Midbrain (tissue), 1 donor: ENCODE data around the gene ATRIP.
A peak's percentile ranks its signal among the peaks of the same experiment; 100 is the strongest.
"Not testable (repeated sequence)": the region's sequence is repeated elsewhere in the genome, so short reads cannot be mapped to it uniquely, and the experiment has no call there.

Experiments used
- DNase-seq: peaks from one replicate; lab custom pipeline; 2025; lab: John Stamatoyannopoulos, UW

ATRIP gene

DNA sequence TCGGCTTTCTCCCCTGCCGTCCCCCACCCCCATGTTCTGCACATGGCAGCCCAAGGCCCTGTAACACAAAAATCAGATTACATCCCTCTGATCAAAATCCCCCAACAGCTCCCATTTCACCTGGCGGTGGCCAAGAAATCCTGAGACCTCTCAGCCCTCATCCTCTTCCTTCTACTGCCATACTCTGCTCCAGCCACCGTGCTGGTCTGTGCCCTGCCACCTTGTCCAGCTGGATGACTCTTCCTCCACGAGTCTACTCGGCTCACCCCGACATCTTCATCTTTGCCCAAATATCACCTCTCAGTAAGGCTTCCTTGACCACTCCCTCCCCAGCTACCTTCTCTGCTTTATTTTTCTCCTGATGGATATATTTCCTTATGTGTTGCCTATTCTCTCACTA is 9.7 kb upstream of the ATRIP start:
- DNase-seq: no peak

DNA sequence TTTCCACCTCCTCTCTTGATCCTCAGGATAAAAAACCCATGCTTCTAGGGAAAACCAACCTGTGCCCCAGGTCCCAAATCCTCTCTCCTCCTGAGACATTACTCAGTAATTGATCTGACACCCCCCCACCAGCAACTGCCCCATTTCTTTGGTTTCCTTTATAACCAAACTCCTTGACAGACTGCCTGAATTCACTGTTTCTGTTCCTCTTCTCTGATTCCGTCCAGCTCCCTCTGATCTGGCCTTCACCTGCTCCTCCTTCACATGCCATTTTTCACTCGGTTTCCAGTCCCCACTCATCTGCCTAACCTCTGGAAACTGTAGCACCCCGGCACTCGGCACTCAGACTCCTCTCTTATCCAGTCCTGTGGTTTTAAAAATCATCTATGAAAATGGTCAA is 8.7 kb upstream of the ATRIP start:
- DNase-seq: no peak

DNA sequence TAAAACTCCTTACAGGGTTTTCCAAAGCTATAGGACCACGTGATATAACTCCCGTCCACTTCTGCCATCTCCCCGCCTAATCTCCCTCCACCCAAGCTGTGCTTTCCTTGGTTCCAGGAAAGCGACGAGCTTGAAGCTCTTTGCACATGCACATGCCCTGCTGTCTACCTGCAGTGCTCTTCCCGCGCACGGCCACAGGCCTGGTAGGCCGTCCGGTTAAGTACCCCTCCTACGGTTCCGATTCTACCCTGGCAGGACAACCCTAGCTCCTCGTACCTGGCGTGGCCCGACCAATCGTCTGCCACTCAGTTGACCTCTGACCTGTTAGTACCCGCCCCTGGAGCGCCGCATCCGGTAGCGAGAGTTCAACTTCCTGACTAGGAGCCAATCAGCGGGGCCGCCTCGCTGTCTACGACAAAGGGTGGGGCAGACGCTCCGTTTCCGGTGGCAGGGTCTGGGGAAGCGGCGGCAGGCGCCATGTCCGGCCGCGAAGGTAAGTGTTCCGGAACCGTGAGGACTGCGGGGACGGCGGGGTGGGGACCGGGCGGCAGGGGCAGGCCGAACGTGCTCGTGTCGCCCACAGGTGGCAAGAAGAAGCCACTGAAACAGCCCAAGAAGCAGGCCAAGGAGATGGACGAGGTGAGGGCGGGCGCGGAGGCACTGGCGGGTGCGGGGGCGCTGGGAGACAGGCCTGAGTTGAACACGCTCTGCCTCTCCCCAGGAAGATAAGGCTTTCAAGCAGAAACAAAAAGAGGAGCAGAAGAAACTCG is 6.5 kb upstream of the ATRIP start, which contains the start of the genes CCDC51 and TMA7:
TSS of gene CCDC51 (minus strand) at position 300 of the 770 bp plus-strand sequence. CDS start 4,991 bp downstream, outside the sequence.
TSS of gene TMA7 (plus strand) at position 438 of the 770 bp plus-strand sequence. CDS start at position 478, 40 bp downstream.
- DNase-seq: peak; percentile 97

DNA sequence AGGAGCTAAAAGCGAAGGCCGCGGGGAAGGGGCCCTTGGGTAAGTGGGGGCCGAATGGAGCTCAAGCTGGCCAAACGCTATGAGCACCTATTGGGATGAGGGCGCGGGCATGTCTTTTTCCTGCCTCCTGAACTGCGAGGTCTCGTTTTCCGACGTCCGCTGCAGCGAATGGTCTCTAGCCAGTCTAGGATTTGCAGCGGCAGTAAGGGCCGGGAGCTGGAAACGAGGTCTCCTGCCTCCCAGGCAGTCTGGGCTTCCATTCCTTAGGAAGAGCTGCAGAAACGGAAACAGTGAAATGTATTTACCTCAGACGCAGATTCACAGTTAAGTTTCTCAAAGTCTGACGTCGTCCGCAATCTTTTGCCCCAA is 6.0 kb upstream of the ATRIP start:
- DNase-seq: no peak

DNA sequence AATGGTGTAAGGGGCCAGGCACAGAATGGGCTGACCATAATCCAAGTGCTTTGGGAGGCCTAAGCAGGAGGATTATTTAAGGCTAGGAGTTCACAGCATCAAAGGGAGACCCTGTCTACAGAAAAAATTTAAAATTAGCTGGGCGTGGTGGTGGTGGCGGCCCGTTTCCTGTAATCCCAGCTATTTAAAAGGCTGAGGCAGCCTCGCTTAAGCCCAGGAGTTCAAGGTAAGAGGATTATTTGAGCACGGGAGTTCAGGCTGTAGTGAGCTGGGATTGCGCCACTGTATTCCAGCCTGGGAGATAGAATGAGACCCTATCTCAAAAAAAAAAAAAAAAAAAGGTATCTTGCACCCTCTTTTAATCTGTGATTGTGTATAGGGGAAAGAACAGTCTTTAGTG is 4.6 kb upstream of the ATRIP start:
- DNase-seq: no peak

DNA sequence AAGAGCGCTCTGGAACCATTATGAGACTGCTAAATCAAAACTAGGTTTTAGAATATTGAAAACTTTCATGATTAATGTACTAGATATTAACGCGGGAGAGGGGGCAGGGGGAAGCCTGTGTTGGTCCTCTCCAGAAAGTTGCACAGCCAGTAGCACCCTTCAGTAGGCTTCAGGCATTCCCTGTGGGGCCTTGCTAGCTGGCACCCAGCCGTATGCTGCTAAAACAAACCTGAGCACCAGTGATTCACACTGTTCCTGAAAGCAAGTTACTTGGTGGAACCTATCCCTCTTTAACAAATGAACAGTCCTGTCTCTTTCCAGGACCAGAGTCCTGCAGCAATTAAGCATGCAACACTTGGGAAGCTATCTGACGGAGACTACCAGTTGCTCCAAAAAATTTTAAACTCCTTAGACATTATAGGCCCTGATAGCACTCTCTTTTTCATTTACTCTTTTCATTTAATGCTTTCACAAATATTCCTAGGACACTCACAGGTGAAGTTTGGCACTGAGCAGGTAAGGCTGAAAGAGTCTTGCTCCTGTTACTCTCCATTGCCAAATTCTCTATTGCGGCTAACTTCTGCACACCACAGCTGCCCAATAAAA is 1.2 kb upstream of the ATRIP start:
- DNase-seq: no peak

DNA sequence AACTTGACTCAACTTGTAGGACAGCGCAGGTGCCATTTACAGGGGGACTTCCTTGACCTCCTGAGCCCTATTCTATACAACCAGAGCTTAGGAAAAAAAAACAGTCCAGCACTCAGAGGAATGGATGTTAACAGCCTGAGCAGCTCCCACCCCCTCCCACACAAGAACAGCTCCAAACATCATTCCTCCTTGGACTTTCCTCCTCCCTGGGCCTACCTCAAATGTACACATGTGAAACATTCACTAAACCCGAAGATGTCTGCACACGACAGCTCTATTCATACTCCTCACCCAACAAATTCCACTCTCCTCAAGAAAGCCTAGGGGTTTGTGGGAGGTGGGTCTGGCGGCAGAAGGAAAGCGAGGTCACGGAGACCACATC is 503 bp upstream of the ATRIP start:
- DNase-seq: no peak

DNA sequence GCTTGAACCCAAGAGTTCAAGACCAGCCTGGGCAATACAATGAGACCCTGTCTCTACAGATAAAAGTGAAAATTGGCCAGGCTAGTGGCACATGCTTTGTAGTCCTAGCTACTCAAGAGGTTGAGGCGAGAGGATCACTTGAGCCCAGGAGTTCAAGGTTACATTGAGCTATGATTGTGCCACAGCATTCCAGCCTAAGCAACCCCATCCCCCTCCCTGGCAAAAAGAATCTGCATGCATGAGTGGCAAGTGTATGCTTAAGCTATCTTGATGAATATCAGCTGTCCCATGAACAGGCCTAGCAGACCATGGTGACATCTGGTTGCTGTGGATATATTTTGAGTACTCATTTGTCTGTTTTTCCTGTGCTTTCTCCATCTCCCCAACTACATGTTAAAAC is 4.7 kb downstream of the ATRIP start:
- no peak for DNase-seq

DNA sequence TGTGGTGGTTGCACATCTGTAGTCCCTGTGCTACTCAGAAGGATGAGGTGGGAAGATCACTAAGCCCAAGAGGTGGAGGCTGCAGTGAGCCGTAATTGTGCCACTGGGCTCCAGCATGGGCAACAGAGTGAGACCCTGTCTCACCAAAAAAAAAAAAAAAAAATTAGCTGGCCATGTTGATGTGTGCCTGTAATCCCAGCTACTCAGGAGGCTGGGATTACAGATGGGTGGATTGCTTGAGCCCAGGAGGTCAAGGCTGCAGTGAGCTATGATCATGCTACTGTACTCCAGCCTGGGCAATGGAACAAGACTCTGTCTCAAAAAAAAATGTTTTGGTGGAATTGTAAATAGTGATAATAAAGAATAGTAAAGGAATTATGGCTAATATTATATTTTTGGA is 9.9 kb downstream of the ATRIP start:
- no peak for DNase-seq

DNA sequence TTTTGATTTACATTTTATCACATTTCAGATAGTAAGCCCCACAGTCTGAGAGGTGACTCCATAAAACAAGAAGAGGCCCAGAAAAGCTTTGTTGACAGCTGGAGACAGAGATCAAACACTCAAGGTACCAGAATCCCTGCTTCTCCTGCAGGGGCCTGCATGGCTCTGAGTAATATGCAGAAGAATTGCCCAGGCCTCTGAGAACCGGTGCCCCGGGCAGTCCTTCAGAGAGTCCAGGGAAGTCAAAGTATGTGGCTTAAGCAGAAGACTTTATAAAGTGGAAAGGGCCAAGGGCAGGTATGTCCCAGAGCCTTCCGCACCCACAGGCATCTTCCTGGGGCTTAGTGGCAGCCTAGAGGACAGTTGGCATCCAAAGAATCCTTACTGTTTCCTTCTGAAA is 12.8 kb downstream of the ATRIP start:
- DNase-seq: no peak

DNA sequence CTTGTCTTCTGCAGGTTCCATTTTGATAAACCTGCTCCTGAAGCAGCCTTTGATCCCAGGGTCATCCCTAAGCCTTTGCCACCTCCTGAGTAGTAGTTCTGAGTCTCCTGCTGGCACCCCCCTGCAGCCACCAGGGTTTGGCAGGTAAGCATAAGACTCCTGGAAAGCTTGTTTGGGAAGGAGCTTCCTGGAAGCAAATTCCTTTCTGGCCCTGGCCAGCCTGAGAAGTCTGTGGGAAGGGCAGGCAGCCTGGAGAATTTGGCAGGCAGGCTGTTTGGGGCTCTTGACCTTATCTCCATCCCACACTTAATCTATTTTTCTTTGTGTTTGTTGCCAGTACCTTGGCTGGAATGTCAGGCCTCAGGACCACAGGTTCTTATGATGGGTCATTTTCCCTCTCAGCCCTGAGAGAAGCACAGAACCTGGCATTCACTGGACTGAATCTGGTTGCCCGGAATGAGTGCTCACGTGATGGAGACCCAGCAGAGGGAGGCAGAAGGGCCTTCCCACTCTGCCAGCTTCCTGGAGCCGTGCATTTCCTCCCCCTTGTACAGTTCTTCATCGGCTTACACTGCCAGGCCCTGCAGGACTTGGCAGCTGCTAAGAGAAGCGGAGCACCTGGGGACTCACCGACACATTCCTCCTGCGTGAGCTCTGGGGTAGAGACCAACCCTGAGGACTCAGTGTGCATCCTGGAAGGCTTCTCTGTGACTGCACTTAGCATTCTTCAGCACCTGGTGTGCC is 13.4 kb downstream of the ATRIP start:
- no peak for DNase-seq

DNA sequence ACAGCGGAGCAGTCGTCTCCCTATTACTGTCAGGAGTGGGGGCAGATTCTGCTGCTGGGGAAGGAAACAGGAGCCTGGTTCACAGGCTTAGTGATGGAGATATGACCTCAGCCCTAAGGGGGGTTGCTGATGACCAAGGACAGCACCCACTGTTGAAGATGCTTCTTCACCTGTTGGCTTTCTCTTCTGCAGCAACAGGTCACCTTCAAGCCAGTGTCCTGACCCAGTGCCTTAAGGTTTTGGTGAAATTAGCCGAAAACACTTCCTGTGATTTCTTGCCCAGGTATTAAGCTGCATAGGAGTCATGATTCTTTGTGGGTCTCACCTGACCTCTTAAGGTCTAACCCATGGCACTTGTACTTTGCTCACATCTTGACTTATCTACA is 14.0 kb downstream of the ATRIP start:
- no peak for DNase-seq

DNA sequence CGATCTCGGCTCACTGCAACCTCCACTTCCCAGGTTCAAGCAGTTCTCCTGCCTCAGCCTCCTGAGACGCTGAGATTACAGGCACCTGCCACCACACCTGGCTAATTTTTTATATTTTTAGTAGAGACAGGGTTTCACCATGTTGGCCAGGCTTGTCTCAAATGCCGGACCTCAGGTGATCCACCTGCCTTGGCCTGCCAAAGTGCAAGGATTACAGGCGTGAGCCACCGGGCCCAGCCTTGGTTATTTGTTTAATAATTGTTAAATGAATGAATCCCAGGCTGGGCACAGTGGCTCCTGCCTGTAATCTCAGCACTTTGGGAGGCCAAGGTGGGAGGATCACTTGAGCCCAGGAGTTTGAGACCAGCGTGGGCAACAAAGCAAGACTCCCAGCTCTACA is 15.2 kb downstream of the ATRIP start:
- DNase-seq: not testable (repeated sequence)

DNA sequence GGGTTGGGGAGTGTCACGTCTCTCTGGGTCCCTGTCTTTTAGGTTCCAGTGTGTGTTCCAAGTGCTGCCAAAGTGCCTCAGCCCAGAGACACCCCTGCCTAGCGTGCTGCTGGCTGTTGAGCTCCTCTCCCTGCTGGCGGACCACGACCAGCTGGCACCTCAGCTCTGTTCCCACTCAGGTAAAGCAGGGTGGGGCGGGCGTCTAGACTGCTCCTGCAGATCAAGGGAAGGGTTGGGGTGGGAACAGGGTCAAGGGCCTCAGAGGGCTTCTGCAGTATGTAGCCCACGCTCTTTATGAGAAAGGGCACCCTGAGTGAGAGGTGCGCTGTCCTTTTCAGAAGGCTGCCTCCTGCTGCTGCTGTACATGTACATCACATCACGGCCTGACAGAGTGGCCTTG is 17.2 kb downstream of the ATRIP start:
- DNase-seq: no peak

DNA sequence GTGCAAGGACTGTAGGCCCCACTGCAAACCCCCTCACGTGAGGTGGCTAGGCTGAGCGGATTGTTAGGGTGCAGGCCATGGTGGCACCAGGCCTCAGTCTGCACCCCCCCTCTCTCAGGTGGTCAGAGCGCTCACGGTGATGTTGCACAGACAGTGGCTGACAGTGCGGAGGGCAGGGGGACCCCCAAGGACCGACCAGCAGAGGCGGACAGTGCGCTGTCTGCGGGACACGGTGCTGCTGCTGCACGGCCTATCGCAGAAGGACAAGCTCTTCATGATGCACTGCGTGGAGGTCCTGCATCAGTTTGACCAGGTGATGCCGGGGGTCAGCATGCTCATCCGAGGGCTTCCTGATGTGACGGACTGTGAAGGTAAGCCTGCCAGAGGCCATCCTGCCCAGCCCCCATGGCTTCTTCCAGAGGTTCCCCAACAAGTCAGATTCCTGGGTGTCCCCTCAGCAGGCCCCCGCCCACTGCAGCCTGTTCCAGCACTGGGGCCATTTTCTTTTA is 18.2 kb downstream of the ATRIP start:
- no peak for DNase-seq

DNA sequence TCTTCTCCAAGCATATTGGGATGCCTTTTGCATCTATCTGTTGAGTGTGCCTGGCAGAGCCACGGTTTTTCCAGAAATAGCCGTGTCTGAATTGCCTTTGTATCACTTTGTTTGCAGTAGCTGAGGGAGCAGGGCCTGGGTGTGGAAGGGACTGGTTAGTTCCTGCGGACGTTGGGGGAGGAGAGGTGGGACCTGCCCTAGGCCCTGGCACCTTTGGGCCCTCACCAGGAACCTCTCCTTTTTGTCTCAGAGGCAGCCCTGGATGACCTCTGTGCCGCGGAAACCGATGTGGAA is 18.6 kb downstream of the ATRIP start:
- no peak for DNase-seq

DNA sequence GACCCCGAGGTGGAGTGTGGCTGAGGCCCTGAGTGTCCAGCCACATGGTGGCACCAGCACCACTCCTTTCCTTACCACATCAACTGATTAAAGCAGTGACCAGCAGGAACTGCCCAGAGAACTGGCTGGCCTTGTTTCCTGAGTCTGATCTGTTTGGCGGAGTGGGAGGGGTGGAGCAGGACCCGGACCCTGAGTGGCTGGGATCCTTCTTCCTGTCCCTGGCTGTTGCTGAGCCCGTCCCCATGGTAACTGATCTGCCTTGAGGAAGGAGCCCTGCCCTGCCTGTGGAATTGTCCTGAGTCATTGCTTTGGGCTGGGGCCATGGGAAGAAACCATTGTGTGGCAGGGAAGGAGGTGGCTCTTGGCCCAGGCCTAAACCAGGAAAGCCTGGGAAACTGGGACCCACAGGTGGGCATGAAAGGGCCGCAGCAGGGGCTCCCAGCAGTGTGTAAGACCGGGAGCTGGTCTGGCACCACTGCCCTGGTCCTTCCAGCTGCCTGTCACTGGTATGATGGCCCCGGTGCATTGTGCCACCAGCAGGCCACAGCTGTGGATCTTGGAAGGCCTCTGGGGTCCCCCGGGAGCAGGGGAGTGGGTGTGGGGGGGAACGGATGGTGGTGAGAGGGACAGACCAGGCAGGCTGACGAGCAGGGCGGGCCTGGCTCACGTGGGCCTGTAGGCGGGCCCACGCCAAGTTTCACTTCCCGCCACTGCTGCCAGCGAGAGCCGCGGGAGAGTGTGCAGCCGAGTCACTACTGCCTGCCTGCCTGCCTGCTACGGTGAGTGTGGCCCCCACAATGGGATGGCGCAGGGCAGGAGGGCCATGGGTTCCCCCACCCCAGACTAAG is 19.2 kb downstream of the ATRIP start:
- peak; percentile 97 for DNase-seq

DNA sequence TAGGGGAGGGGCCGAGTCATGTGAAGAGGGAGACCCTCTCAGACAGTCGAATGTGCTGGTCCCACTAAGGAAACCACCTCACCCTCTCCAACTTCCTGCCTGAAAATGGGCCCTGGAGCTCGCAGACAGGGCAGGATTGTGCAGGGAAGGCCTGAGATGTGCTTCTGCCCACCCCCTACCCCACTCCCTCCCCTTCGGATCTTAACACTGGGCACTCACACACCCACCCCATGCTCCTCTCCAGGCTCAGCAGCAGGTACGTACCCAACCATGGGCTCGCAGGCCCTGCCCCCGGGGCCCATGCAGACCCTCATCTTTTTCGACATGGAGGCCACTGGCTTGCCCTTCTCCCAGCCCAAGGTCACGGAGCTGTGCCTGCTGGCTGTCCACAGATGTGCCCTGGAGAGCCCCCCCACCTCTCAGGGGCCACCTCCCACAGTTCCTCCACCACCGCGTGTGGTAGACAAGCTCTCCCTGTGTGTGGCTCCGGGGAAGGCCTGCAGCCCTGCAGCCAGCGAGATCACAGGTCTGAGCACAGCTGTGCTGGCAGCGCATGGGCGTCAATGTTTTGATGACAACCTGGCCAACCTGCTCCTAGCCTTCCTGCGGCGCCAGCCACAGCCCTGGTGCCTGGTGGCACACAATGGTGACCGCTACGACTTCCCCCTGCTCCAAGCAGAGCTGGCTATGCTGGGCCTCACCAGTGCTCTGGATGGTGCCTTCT is 20.0 kb downstream of the ATRIP start:
- no peak for DNase-seq

DNA sequence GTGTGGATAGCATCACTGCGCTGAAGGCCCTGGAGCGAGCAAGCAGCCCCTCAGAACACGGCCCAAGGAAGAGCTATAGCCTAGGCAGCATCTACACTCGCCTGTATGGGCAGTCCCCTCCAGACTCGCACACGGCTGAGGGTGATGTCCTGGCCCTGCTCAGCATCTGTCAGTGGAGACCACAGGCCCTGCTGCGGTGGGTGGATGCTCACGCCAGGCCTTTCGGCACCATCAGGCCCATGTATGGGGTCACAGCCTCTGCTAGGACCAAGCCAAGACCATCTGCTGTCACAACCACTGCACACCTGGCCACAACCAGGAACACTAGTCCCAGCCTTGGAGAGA is 20.5 kb downstream of the ATRIP start:
- no peak for DNase-seq

DNA sequence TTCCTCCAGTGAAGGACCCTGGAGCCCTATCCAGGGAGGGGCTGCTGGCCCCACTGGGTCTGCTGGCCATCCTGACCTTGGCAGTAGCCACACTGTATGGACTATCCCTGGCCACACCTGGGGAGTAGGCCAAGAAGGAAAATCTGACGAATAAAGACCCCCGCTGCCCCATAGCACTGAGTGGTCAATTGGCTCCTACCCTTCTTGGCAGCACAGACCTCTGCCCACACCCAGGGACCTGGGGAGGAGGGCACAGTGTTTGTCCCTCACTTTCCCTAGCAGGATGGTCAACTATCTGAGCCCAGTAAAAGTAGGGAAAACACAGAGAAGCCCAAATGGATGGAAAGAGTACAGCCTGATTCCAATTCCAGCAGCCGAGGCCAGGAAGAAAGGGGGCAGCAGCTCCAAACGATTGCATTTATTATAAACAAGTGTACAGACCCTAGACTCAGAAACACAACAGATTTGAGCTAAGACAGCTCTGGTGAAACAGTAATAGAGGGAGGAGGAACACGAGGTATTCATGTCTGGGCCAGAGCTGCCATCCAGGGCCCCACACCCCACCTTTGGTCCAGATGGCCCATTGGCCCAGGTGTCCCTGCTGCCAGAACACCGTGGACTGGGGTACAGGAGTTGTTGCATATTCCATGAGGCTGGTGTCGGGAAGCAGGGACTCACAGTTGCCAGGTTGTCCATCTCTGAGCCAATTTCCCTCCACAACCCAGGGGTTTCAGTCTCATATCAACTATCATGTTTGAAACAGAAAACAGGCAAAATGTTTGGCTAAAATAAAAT is 21.1 kb downstream of the ATRIP start:
- DNase-seq: no peak

DNA sequence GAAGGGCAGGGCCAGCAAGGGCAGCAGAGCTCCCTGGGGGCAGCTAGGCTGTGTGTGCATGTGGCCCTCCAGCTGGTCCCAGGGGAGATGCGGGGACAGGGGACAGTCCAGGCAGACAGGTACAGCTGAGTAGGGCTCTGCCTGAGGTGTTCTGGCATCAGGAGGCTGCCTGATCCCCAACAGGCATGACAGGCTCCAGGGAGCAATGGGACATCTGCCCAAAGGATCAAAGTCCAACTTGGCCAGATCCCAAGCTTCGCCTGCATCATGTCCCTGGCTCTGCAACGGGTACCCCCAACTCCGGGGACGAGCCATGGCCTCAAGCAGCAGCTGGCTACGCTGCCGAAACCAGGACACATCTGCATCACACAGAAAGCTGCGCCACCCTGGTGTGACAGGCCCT is 21.8 kb downstream of the ATRIP start:
- no peak for DNase-seq
